ENCODE measurements around the gene ECI1.

ECI1 gene

DNA sequence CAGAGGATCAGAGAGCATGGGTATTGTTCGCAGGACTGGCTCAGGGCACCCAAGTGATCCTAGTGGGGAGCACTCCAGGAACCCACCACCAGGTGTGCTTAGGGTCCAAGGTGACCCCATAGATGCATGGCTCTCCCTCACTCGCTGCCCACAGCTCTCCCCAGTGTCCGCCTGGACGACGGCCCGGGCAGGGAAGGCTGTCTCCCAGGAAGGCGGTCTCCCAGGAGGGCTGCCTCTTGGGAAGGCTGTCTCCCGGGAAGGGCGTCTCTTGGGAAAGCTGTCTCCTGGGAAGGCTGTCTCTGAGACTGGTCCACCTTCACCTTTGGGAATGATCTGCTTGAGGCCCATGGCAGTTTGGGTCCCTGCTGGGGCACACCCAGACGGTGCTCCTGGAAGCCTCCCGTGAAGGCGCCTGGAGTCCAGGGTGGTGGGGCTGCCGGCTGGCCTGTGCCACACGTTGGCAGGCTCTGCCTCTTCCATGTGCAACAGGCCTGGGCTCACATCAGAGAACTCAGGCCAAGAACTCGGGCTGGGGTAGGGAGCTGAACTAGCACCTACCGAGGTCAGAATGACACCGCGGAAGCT, 5.0 kb downstream of the ECI1 start:
- Histone ChIP-seq H3K9me3 (ENCODE audit: insufficient read depth, low read depth, low read length) (no peaks in the 10 kb centered on the region), H3K4me3 (ENCODE audit: low read depth, low read length) (no peak overlapping the region), H2BK12ac (ENCODE audit: low read length) (no peak overlapping the region), H4K91ac (ENCODE audit: low read depth, low read length) (no peak overlapping the region), H3K36me3 (ENCODE audit: control insufficient read depth in 1 of 2, insufficient read depth in 2 of 2, low read length in 2 of 2) (peaks cover 50 to 51% of the 10 kb centered on the region in 2 experiments), H3K23ac (ENCODE audit: low read length) (no peak overlapping the region), H3K4me1 (ENCODE audit: control insufficient read depth in 1 of 2, insufficient read depth in 2 of 2, low read length in 2 of 2) (peaks cover 4% of the 10 kb centered on the region in 2 experiments), H2BK5ac (ENCODE audit: low read depth, low read length, poor library complexity) (no peak overlapping the region), H3K18ac (ENCODE audit: low read length) (no peak overlapping the region), H3K4ac (ENCODE audit: low read depth, low read length) (no peak overlapping the region), H4K12ac (ENCODE audit: low read depth, low read length) (peak overlapping the region; percentile 32), H2AFZ (ENCODE audit: insufficient read depth, low read length, poor library complexity) (no peak overlapping the region), H3K79me1 (ENCODE audit: low read length) (peaks cover 3% of the 10 kb centered on the region), H3K14ac (ENCODE audit: low read length) (no peak overlapping the region), H3K27ac (ENCODE audit: low read depth, low read length) (no peak overlapping the region), H3K9ac (ENCODE audit: low read length) (no peak overlapping the region), H2BK120ac (ENCODE audit: insufficient read depth, low read length, poor library complexity) (no peak overlapping the region), H3K4me2 (ENCODE audit: low read length) (no peak overlapping the region), H4K8ac (ENCODE audit: low read depth, low read length) (no peak overlapping the region), H3K79me2 (ENCODE audit: control insufficient read depth, insufficient read depth, low read length, poor library complexity) (peaks cover 5% of the 10 kb centered on the region), H3K27me3 (ENCODE audit: insufficient read depth, low read length) (no peaks in the 10 kb centered on the region), H2AK5ac (ENCODE audit: low read length) (no peak overlapping the region)
- no peak for DNase-seq
- WGBS (ENCODE audit: extremely low coverage, insufficient coverage, insufficient read length): no CpG with 5 or more reads among the region's 18 CpGs

DNA sequence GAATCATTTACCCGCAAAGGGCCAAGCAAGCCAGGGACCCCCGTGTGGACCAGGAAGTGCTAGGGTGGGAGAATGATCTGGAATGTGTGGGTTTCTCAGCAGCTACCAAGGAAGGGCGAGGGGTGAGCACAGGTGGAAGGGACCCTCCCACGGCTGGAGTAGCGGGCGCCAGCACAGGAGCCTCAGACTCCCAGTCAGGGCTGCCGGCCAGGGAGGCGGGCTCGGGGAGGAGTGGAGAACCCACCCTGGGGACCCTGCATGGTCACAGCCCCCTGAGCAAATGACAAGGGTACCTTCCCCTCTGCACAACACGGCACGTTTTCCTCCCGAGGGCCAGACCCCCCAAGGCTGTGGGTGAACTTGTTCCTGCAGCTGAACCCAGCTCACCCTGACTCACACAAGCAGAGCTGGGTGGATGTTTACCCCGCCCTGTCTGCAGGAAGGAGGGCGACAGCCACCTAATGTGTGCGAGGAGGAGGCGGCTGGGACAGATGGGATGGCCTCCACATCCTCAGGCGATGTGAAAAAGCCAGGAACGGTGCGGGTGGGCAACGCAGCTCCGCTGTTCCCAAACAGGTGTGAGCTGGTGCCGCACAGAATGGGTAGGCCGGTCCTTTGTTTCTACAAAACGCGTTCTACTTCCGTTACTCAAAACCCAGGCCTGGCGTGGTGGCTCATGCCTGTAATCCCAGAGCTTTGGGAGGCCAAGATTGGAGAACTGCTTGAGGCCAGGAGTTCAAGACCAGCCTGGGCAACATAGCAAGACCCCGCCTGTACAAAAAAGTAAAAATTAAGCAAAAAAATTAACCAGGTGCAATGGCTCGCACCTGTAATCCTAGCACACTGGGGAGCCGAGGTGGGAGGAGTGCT, 6.2 kb downstream of the ECI1 start:
- Histone ChIP-seq H3K27ac (ENCODE audit: low read depth, low read length) (no peak overlapping the region), H3K4me2 (ENCODE audit: low read length) (no peak overlapping the region), H3K9ac (ENCODE audit: low read length) (no peak overlapping the region), H2BK120ac (ENCODE audit: insufficient read depth, low read length, poor library complexity) (no peak overlapping the region), H3K14ac (ENCODE audit: low read length) (no peak overlapping the region), H3K4me1 (ENCODE audit: control insufficient read depth in 1 of 2, insufficient read depth in 2 of 2, low read length in 2 of 2) (peaks cover under 1% of the 10 kb centered on the region in 2 experiments), H3K79me1 (ENCODE audit: low read length) (no peaks in the 10 kb centered on the region), H4K12ac (ENCODE audit: low read depth, low read length) (no peak overlapping the region), H3K79me2 (ENCODE audit: control insufficient read depth, insufficient read depth, low read length, poor library complexity) (peaks cover under 1% of the 10 kb centered on the region), H3K4ac (ENCODE audit: low read depth, low read length) (no peak overlapping the region), H2AK5ac (ENCODE audit: low read length) (no peak overlapping the region), H3K23ac (ENCODE audit: low read length) (no peak overlapping the region), H2BK5ac (ENCODE audit: low read depth, low read length, poor library complexity) (no peak overlapping the region), H3K18ac (ENCODE audit: low read length) (no peak overlapping the region), H3K27me3 (ENCODE audit: insufficient read depth, low read length) (no peaks in the 10 kb centered on the region), H3K4me3 (ENCODE audit: low read depth, low read length) (no peak overlapping the region), H2BK12ac (ENCODE audit: low read length) (no peak overlapping the region), H4K8ac (ENCODE audit: low read depth, low read length) (no peak overlapping the region), H3K36me3 (ENCODE audit: control insufficient read depth in 1 of 2, insufficient read depth in 2 of 2, low read length in 2 of 2) (peaks cover 50 to 51% of the 10 kb centered on the region in 2 experiments), H2AFZ (ENCODE audit: insufficient read depth, low read length, poor library complexity) (no peak overlapping the region), H4K91ac (ENCODE audit: low read depth, low read length) (no peak overlapping the region), H3K9me3 (ENCODE audit: insufficient read depth, low read depth, low read length) (no peaks in the 10 kb centered on the region)
- WGBS (ENCODE audit: extremely low coverage, insufficient coverage, insufficient read length): no CpG with 5 or more reads among the region's 30 CpGs
- DNase-seq: no peak

DNA sequence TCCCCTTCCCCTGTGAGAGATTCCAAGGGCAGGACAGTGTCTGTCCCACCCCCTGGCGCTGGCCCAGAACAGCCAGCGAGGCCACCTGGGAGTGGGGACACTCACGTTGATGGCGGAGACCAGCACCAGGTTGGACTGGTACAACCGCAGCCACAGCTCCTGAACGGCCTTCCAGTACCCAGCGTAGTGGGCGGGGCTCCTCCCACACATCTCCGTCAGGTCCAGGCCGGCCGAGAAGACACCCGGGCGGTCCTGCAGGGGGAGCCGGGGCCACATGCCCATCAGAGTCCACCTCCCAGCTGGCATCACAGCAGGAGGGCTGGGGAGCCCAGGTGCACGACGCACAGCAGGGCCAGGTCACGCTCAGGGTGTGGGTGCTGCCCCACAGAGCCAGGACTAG, 7.1 kb downstream of the ECI1 start:
- no peak for DNase-seq
- Histone ChIP-seq H3K18ac (ENCODE audit: low read length) (no peak overlapping the region), H3K4me2 (ENCODE audit: low read length) (no peak overlapping the region), H3K4me1 (ENCODE audit: control insufficient read depth in 1 of 2, insufficient read depth in 2 of 2, low read length in 2 of 2) (no peaks in the 10 kb centered on the region), H3K9me3 (ENCODE audit: insufficient read depth, low read depth, low read length) (no peaks in the 10 kb centered on the region), H3K27me3 (ENCODE audit: insufficient read depth, low read length) (no peaks in the 10 kb centered on the region), H2BK5ac (ENCODE audit: low read depth, low read length, poor library complexity) (no peak overlapping the region), H3K9ac (ENCODE audit: low read length) (no peak overlapping the region), H3K79me1 (ENCODE audit: low read length) (no peaks in the 10 kb centered on the region), H4K91ac (ENCODE audit: low read depth, low read length) (no peak overlapping the region), H3K36me3 (ENCODE audit: control insufficient read depth in 1 of 2, insufficient read depth in 2 of 2, low read length in 2 of 2) (peaks cover 56 to 57% of the 10 kb centered on the region in 2 experiments), H3K4me3 (ENCODE audit: low read depth, low read length) (no peak overlapping the region), H3K79me2 (ENCODE audit: control insufficient read depth, insufficient read depth, low read length, poor library complexity) (no peaks in the 10 kb centered on the region), H2BK120ac (ENCODE audit: insufficient read depth, low read length, poor library complexity) (no peak overlapping the region), H4K8ac (ENCODE audit: low read depth, low read length) (no peak overlapping the region), H2BK12ac (ENCODE audit: low read length) (no peak overlapping the region), H3K23ac (ENCODE audit: low read length) (no peak overlapping the region), H4K12ac (ENCODE audit: low read depth, low read length) (no peak overlapping the region), H2AFZ (ENCODE audit: insufficient read depth, low read length, poor library complexity) (no peak overlapping the region), H3K27ac (ENCODE audit: low read depth, low read length) (no peak overlapping the region), H3K14ac (ENCODE audit: low read length) (no peak overlapping the region), H3K4ac (ENCODE audit: low read depth, low read length) (no peak overlapping the region), H2AK5ac (ENCODE audit: low read length) (no peak overlapping the region)
- no CpG with 5 or more reads among the region's 17 CpGs for WGBS (ENCODE audit: extremely low coverage, insufficient coverage, insufficient read length)

DNA sequence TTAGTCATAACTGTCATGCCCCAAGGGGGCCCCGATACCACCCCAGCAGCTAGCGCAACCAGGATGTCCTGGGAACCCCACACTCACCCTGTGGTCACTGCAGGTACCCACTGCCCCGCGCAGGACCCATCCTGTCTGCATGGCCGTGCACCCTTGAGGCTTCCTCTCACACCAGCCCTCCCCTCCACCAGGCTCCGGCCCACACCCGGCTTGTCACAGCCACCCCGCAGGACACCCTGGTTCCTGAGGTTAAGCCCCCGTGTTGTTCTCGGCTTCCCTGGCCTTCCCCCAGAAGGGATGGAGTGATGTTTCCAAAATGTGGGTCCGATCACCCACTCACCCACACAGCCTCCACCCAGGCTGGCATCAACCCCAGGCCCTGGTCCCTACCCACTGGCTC, 7.6 kb downstream of the ECI1 start:
- no peak overlapping the region for H3K4me3 ChIP-seq (ENCODE audit: low read depth, low read length)
- H3K9me3 ChIP-seq (ENCODE audit: insufficient read depth, low read depth, low read length): no peaks in the 10 kb centered on the region
- H3K27me3 ChIP-seq (ENCODE audit: insufficient read depth, low read length): no peaks in the 10 kb centered on the region
- H3K79me1 ChIP-seq (ENCODE audit: low read length): no peaks in the 10 kb centered on the region
- H3K79me2 ChIP-seq (ENCODE audit: control insufficient read depth, insufficient read depth, low read length, poor library complexity): no peaks in the 10 kb centered on the region
- H4K91ac ChIP-seq (ENCODE audit: low read depth, low read length): no peak overlapping the region
- no peak overlapping the region for H3K18ac ChIP-seq (ENCODE audit: low read length)
- DNase-seq: no peak
- H3K36me3 ChIP-seq (ENCODE audit: control insufficient read depth in 1 of 2, insufficient read depth in 2 of 2, low read length in 2 of 2): peaks cover 56 to 57% of the 10 kb centered on the region in 2 experiments
- no peak overlapping the region for H4K8ac ChIP-seq (ENCODE audit: low read depth, low read length)
- no peak overlapping the region for H2BK5ac ChIP-seq (ENCODE audit: low read depth, low read length, poor library complexity)
- no peak overlapping the region for H3K23ac ChIP-seq (ENCODE audit: low read length)
- no peak overlapping the region for H3K14ac ChIP-seq (ENCODE audit: low read length)
- H2AK5ac ChIP-seq (ENCODE audit: low read length): no peak overlapping the region
- H2AFZ ChIP-seq (ENCODE audit: insufficient read depth, low read length, poor library complexity): no peak overlapping the region
- no peak overlapping the region for H2BK12ac ChIP-seq (ENCODE audit: low read length)
- WGBS (ENCODE audit: extremely low coverage, insufficient coverage, insufficient read length): no CpG with 5 or more reads among the region's 11 CpGs
- no peaks in the 10 kb centered on the region for H3K4me1 ChIP-seq (ENCODE audit: control insufficient read depth in 1 of 2, insufficient read depth in 2 of 2, low read length in 2 of 2)
- H4K12ac ChIP-seq (ENCODE audit: low read depth, low read length): no peak overlapping the region
- no peak overlapping the region for H3K4ac ChIP-seq (ENCODE audit: low read depth, low read length)
- no peak overlapping the region for H3K9ac ChIP-seq (ENCODE audit: low read length)
- H3K27ac ChIP-seq (ENCODE audit: low read depth, low read length): no peak overlapping the region
- no peak overlapping the region for H2BK120ac ChIP-seq (ENCODE audit: insufficient read depth, low read length, poor library complexity)
- H3K4me2 ChIP-seq (ENCODE audit: low read length): no peak overlapping the region
